DLD1 (cell line): ENCODE data around the gene CCDC63.

Source experiments
- in situ Hi-C: cut with HindIII; loops from 2 replicates; pipeline ENCODE4 v1.10.0; 2017; ENCODE audit warnings: low sequenced_read_pairs

CCDC63 gene

GRCh38 chr12:110880651-110881050 lies 33.9 kb downstream of the CCDC63 start:
- in situ Hi-C loops: no loop called here

GRCh38 chr12:110883251-110883650 lies 36.5 kb downstream of the CCDC63 start:
- in situ Hi-C loops: no loop called here

GRCh38 chr12:110885152-110885840 lies 38.5 kb downstream of the CCDC63 start:
- in situ Hi-C loops: no loop called here

DNA sequence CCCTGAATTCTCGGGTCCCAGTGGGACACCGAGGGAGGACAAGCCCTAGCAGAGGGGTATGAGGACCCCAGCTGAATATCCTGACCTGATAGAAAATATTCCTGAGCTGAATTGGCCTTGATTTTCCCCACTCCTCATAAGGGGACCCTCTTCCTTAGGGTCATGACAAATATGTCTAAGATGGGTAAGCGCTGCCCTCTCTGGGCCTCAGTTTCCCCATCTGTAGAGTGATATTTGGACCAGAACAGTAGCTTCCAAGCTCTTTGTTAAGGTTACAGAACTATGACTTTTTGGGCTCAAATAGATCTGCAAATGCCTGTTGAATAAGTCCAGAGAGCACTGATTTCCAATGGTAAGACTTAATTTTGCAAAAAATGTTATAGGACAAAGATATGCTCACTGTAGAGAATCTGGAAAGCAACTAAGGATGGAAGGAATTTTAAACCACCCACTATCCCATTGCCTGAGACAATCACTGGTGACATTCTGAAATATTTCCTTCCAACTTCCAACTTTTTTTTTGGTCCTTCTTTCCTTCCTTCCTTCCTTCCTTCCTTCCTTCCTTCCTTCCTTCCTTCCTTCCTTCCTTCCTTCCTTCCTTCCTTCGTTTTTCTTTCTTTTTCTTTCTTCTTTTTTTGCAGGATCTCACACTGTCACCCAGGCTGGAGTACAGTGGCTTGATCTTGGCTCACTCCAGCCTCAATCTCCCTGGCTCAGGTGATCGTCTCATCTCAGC lies 41.6 kb downstream of the CCDC63 start:
- in situ Hi-C loops: no loop called here

- in situ Hi-C loops: no loop called here
Measured at GRCh38 chr12:110889361-110889760, 42.6 kb downstream of the CCDC63 start.

DNA sequence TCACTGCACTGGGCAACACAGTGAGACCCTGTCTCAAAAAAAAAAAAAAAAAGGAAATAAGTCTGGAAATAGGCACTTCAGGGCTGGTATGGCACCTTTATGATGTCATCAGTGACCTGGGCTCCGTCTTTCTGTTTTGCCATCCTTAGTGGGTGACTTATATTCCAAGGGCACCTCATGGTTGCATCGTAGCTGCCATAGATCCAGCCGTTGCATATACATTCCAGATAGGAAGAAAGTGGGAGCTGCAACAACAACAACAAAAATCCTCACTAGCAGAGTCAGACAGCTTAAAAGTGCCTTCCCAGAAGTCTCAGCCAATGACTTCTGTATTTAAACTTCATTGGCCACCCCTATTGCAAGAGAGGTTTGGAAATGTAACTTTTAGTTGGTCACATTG lies 47.2 kb downstream of the CCDC63 start:
- in situ Hi-C loops: no loop called here

DNA sequence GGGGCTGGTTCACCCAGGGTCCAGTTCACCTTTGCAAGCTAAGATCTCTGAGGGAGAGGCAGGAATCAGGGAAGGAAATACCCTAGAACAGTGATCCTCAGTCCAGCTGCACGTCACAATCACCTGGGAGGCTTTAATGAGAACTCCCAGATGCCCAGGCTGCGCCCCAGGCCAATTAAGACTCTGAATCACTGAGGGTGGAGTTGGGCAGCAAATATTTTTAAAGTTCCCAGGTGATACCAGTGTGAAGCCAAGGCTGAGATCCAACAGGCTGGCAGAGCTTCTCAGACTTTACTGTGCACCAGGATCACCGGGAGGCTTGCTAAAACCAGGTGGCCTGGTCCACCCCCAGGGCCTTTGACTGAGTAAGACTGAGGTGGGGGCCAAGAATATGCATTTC lies 49.8 kb downstream of the CCDC63 start:
- in situ Hi-C loops: no loop called here

DNA sequence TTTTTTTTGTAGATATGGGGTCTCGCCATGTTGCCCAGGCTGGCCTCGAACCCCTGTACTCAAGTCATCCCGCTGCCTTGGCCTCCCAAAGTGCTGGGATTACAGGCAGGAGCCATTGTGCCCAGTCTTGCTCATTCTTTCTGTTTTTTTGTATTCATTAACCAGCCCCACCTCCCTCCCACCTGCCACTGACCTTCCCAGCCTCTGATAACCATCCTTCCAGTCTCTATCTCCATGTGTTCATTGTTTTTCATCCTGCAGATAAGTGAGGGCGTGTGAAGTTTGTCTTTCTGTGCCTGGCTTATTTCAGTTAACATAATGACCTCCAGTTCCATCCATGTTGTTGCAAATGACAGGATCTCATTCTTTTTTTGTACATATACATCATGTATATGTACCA lies 54.6 kb downstream of the CCDC63 start:
- in situ Hi-C loops: no loop called here

- in situ Hi-C loops: no loop called here
Measured at GRCh38 chr12:110903511-110903910, 56.7 kb downstream of the CCDC63 start.

GRCh38 chr12:110906083-110906482 lies 59.3 kb downstream of the CCDC63 start:
- in situ Hi-C loops: no loop called here

DNA sequence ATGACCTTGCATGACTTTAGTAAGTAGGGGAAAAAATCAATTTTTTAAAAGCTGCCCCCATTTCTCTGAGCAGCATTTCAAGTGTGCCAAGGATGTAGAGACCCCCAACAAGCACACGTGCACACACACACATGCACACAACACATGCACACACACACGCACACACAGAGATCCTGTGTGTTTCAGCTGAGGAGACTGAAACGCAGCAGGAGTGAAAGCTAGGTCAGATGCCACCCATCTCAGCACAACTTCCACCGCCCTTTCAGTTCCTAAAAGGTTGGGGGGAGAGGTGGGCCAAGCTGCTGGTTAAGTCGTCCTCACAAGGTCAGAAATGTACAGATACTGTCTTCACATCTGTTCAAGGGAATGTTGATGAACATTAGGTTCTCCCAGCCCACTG lies 59.7 kb downstream of the CCDC63 start:
- in situ Hi-C loops: no loop called here

- in situ Hi-C loops: no loop called here
Measured at GRCh38 chr12:110906985-110907384, 60.2 kb downstream of the CCDC63 start.

GRCh38 chr12:110907583-110907982 lies 60.8 kb downstream of the CCDC63 start:
- in situ Hi-C loops: no loop called here

DNA sequence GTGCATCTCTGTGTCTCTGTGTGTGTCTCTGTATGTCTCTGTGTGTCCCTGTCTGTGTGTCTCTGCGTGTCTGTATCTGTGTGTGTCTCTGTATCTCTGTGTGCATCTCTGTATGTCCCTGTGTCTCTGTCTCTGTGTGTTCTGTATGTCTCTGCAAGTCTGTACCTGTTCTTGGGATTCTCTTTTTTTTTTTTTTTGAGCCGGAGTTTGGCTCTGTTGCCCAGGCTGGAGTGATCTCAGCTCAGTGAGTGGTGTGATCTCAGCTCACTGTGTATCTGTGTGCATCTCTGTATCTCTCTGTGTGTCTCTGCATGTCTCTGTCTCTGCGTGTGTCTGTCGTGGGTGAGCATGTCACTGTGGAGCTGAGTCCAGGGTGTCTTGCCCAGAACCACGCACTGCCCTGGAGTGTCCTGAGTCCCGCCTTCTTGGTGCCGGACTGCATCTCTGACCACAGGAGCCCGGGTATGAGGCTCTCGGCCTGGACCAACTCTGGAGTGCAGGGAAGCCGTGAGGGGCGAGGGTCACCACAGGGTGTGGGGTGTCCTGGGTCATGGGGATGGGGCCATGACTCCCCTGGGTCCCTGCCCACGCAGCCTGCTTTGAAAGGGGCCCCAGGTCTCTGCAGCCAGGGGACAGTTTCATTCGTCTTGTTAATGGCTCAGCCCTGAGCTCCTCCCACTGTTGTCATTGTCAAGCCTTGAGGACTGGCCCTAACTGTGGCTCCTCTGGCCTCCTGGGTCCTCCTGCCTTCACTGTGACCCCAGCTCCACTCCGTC lies 61.8 kb downstream of the CCDC63 start:
- in situ Hi-C loops: no loop called here

DNA sequence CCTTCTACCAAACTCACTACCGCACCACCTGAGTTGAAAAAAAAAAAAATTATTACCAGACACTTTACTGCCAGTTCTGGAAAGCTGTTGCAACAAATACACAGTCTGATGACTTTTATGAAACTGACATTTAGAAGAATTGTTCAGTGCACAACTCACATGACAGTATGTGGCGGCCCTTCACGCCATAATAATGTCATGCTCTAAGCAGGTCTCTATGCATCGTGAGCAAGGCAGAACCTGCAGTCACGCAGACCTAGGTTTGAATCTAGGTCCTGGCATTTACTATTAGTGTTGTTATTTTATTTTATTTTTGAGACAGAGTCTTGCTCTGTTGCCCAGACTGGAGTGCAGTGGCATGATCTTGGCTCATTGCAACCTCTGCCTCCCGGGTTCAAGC lies 65.5 kb downstream of the CCDC63 start:
- in situ Hi-C loops: no loop called here

DNA sequence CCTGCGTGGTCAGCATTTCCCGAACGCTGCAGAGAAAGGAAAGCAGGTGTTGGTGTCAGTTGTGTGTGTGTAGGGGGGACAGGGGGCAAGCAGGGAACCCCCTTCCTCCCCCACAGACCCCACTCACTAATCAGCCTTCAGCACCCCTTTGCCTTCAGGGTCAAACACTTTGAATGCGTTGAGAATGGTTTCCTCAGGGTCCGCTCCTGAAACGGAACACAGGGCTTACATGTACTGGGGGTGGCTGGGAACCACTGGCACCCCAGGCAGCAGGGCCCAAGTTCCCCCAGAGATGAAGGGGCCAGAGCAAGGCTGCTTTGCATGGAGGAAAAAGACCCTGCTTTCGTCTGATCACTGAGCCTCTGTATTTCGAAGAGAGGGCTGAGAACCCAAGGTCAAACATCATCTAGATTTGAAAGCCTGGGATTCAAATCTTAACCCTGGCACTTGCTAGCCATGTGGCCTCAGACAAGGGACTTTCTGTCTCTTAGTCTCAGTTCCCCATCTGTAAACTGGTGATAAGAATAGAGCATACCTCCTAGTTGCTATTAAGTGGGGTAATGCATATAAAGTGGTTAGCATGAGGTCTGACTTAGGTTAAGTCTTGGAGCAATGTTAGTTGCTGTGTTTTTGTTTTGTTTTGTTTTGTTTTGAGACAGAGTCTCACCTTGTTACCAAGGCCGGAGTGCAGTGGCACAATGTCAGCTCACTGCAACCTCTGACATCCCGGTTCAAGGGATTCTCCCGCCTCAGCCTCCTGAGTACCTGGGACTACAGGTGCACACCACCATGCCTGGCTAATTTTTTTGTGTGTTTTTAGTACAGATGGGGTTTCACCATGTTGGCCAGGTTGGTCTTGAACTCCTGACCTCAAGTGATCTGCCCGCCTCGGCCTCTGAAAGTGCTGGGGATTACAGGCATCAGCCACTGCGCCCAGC lies 66.6 kb downstream of the CCDC63 start:
- in situ Hi-C loops: no loop called here

DNA sequence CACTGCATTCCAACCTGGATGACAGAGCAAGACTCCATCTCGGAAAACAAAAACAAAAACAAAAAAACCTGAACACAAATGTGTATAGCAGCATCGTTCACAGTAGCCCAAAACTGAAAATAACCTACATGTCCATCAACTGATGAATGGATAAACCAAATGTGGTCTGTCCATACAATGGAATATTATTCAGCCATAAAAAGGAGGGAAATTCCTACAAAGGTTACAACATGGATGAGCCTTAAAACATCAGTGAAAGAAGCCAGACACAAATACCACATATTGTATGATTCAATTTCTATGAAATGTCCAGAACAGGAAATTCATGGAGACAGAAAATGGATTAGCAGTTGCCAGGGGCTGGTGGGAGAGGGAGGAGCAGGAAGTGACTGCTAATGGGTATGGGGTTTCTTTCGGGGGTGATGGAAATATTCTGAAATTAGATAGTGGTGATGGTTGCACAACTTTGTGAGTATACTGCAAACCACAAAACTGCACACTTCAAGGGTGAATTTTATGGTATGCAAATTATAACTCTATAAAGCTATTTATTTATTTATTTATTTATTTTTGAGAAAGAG lies 69.6 kb downstream of the CCDC63 start:
- in situ Hi-C loops: no loop called here

DNA sequence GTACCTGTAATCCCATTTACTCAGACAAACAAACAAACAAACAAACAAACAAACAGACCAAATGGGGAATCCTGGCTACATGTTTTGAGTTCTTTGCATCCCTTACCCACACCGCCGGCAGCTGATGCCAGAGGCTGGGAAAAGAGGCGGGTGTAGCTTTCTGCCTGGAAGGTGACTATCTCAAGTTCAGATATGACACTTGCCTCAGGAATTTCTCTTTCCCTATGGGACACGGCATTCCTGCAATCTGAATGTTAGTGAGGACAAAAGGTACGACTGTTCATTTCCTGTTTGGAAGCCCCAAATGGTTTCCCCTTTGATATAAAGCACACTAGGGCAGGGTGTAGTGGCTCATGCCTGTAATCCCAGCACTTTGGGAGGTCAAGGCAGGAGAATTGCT lies 70.7 kb downstream of the CCDC63 start:
- in situ Hi-C loops: no loop called here

DNA sequence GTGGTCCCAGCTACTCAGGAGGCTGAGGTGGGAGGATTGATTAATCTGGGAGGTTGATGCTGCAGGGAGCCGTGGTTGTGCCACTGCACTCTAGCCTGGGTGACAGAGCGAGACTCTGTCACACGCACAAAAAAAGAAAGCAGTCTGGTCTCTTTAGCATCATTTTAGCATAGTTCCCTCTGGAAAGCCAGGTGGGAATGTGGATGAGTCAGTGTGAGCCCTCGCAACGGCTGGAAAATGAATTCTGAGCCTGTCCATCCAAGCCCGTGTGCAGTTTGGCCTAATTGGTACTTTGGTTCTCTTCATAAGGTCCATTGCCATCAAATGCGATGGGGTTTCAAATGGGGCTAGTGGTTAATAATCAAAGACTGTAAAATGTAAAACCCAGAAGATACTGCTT lies 71.2 kb downstream of the CCDC63 start:
- in situ Hi-C loops: no loop called here

GRCh38 chr12:110919720-110920119 lies 72.9 kb downstream of the CCDC63 start:
- in situ Hi-C loops: no loop called here
